Measurements from ENCODE around the gene TEX55. TPM values are rescaled to one million over a fixed set of nuclear protein-coding genes. Genes with fewer than 3 reads are reported as not detected.
A peak's percentile ranks its signal among the peaks of the same experiment; 100 is the strongest.

The TEX55 gene
- not detected for polyA plus RNA-seq (2013, experiment 1 of 2)
- polyA plus RNA-seq (2013, experiment 2 of 2) = not detected

- Histone ChIP-seq H3K4ac (ENCODE audit: low read depth in 1 of 2, low read length in 2 of 2) (no peak within 1 kb of the TSS), H3K18ac (ENCODE audit: low read depth in 1 of 2, low read length in 2 of 2) (no peak within 1 kb of the TSS)
- whole genome bisulfite sequencing = 81% methylated on average over 23 of the region's 23 CpGs
Measured at GRCh38 chr3:119145500-119146167, at the start of gene TEX55. TSS of gene TEX55 (plus strand) at chr3:119146165. CDS start at chr3:119146190, 25 bp downstream.

GRCh38 chr3:119098003-119098402, 48.0 kb upstream of the TEX55 start:
- H3K14ac ChIP-seq (ENCODE audit: low read length in 2 of 2) = no peak overlapping the region
- no peaks in the 10 kb centered on the region for H3K79me1 ChIP-seq (replicated peaks; ENCODE audit: low read length, poor library complexity, severe bottlenecking)
- no peak overlapping the region for H4K8ac ChIP-seq (ENCODE audit: low read length)
- no peak overlapping the region for H3K4me2 ChIP-seq (ENCODE audit: low read length, poor library complexity, severe bottlenecking)
- no peak overlapping the region for H2BK12ac ChIP-seq (ENCODE audit: low read length in 2 of 2)
- no peak overlapping the region for H3K9ac ChIP-seq (ENCODE audit: low read length)
- H2BK15ac ChIP-seq (ENCODE audit: low read depth, poor library complexity, severe bottlenecking) = no peak overlapping the region
- H2BK120ac ChIP-seq (ENCODE audit: low read depth, low read length) = no peak overlapping the region
- H3K4ac ChIP-seq (ENCODE audit: low read depth in 1 of 2, low read length in 2 of 2) = no peak overlapping the region
- H3K18ac ChIP-seq (ENCODE audit: low read depth in 1 of 2, low read length in 2 of 2) = no peak overlapping the region
- DNase-seq = no peak
- H3K36me3 ChIP-seq (ENCODE audit: control insufficient read depth in 1 of 2, insufficient read depth in 2 of 2, low read depth in 1 of 2, low read length in 2 of 2) = no peaks in the 10 kb centered on the region
- no peak overlapping the region for H2AK5ac ChIP-seq (ENCODE audit: low read length, severe bottlenecking)
- 94% methylated on average over 2 of the region's 3 CpGs for WGBS
- H2BK5ac ChIP-seq (ENCODE audit: low read depth, low read length, poor library complexity, severe bottlenecking) = no peak overlapping the region
- H4K91ac ChIP-seq (ENCODE audit: low read length) = no peak overlapping the region
- no peaks in the 10 kb centered on the region for H3K27me3 ChIP-seq (ENCODE audit: control insufficient read depth in 1 of 2, insufficient read depth in 1 of 2, low read length in 2 of 2)
- H3K23ac ChIP-seq (ENCODE audit: low read length in 2 of 2) = no peak overlapping the region
- no peak overlapping the region for H2AFZ ChIP-seq (ENCODE audit: low read depth, low read length)
- no peak overlapping the region for H3K4me3 ChIP-seq (ENCODE audit: insufficient read depth in 1 of 2, low read depth in 1 of 2, low read length in 2 of 2)
- H3K4me1 ChIP-seq (ENCODE audit: control insufficient read depth, insufficient read depth, low read depth, low read length) = no peaks in the 10 kb centered on the region
- H3K27ac ChIP-seq (ENCODE audit: low read length, poor library complexity, severe bottlenecking) = no peak overlapping the region
- H3K9me3 ChIP-seq (ENCODE audit: control insufficient read depth, low read length) = no peaks in the 10 kb centered on the region

More at GRCh38 chr3:119145500-119146167, at the start of gene TEX55:
- H3K14ac ChIP-seq (ENCODE audit: low read length in 2 of 2) = no peak within 1 kb of the TSS
- H3K4me1 ChIP-seq (ENCODE audit: control insufficient read depth, insufficient read depth, low read depth, low read length) = peaks cover 3% of the 10 kb centered on the region
- no peak within 1 kb of the TSS for H4K91ac ChIP-seq (ENCODE audit: low read length)
- H3K36me3 ChIP-seq (ENCODE audit: control insufficient read depth in 1 of 2, insufficient read depth in 2 of 2, low read depth in 1 of 2, low read length in 2 of 2) = no peaks in the 10 kb centered on the region
- H2BK12ac ChIP-seq (ENCODE audit: low read length in 2 of 2) = no peak within 1 kb of the TSS
- H2AK5ac ChIP-seq (ENCODE audit: low read length, severe bottlenecking) = no peak within 1 kb of the TSS
- DNase-seq = peak; percentile 39
- no peak within 1 kb of the TSS for H2BK15ac ChIP-seq (ENCODE audit: low read depth, poor library complexity, severe bottlenecking)
- no peak within 1 kb of the TSS for H3K4me3 ChIP-seq (ENCODE audit: insufficient read depth in 1 of 2, low read depth in 1 of 2, low read length in 2 of 2)
- no peaks in the 10 kb centered on the region for H3K27me3 ChIP-seq (ENCODE audit: control insufficient read depth in 1 of 2, insufficient read depth in 1 of 2, low read length in 2 of 2)
- no peak within 1 kb of the TSS for H4K8ac ChIP-seq (ENCODE audit: low read length)
- H3K27ac ChIP-seq (ENCODE audit: low read length, poor library complexity, severe bottlenecking) = no peak within 1 kb of the TSS
- no peak within 1 kb of the TSS for H2AFZ ChIP-seq (ENCODE audit: low read depth, low read length)
- no peak within 1 kb of the TSS for H2BK120ac ChIP-seq (ENCODE audit: low read depth, low read length)
- no peaks in the 10 kb centered on the region for H3K79me1 ChIP-seq (replicated peaks; ENCODE audit: low read length, poor library complexity, severe bottlenecking)
- no peak within 1 kb of the TSS for H3K4me2 ChIP-seq (ENCODE audit: low read length, poor library complexity, severe bottlenecking)
- no peak within 1 kb of the TSS for H2BK5ac ChIP-seq (ENCODE audit: low read depth, low read length, poor library complexity, severe bottlenecking)
- H3K23ac ChIP-seq (ENCODE audit: low read length in 2 of 2) = no peak within 1 kb of the TSS
- H3K9ac ChIP-seq (ENCODE audit: low read length) = no peak within 1 kb of the TSS
- H3K9me3 ChIP-seq (ENCODE audit: control insufficient read depth, low read length) = no peaks in the 10 kb centered on the region

- H3K4me3 ChIP-seq (ENCODE audit: insufficient read depth in 1 of 2, low read depth in 1 of 2, low read length in 2 of 2) = no peak overlapping the region
- H3K79me1 ChIP-seq (replicated peaks; ENCODE audit: low read length, poor library complexity, severe bottlenecking) = no peaks in the 10 kb centered on the region
- H3K9ac ChIP-seq (ENCODE audit: low read length) = no peak overlapping the region
- no peaks in the 10 kb centered on the region for H3K36me3 ChIP-seq (ENCODE audit: control insufficient read depth in 1 of 2, insufficient read depth in 2 of 2, low read depth in 1 of 2, low read length in 2 of 2)
- H3K23ac ChIP-seq (ENCODE audit: low read length in 2 of 2) = no peak overlapping the region
- no peaks in the 10 kb centered on the region for H3K4me1 ChIP-seq (ENCODE audit: control insufficient read depth, insufficient read depth, low read depth, low read length)
- H3K27ac ChIP-seq (ENCODE audit: low read length, poor library complexity, severe bottlenecking) = no peak overlapping the region
- H4K91ac ChIP-seq (ENCODE audit: low read length) = no peak overlapping the region
- no peak overlapping the region for H2BK5ac ChIP-seq (ENCODE audit: low read depth, low read length, poor library complexity, severe bottlenecking)
- H3K14ac ChIP-seq (ENCODE audit: low read length in 2 of 2) = no peak overlapping the region
- H2BK12ac ChIP-seq (ENCODE audit: low read length in 2 of 2) = no peak overlapping the region
- no peak overlapping the region for H2AFZ ChIP-seq (ENCODE audit: low read depth, low read length)
- H4K8ac ChIP-seq (ENCODE audit: low read length) = no peak overlapping the region
- DNase-seq = peak; percentile 26
- no peak overlapping the region for H2AK5ac ChIP-seq (ENCODE audit: low read length, severe bottlenecking)
- H3K18ac ChIP-seq (ENCODE audit: low read depth in 1 of 2, low read length in 2 of 2) = no peak overlapping the region
- no peaks in the 10 kb centered on the region for H3K27me3 ChIP-seq (ENCODE audit: control insufficient read depth in 1 of 2, insufficient read depth in 1 of 2, low read length in 2 of 2)
- no peak overlapping the region for H3K4me2 ChIP-seq (ENCODE audit: low read length, poor library complexity, severe bottlenecking)
- no peak overlapping the region for H2BK120ac ChIP-seq (ENCODE audit: low read depth, low read length)
- WGBS = 50% methylated on average over 2 of the region's 3 CpGs
- H2BK15ac ChIP-seq (ENCODE audit: low read depth, poor library complexity, severe bottlenecking) = no peak overlapping the region
- H3K9me3 ChIP-seq (ENCODE audit: control insufficient read depth, low read length) = no peaks in the 10 kb centered on the region
- H3K4ac ChIP-seq (ENCODE audit: low read depth in 1 of 2, low read length in 2 of 2) = no peak overlapping the region
Measured at GRCh38 chr3:119098619-119099222, 47.2 kb upstream of the TEX55 start.

GRCh38 chr3:119099785-119100184, 46.2 kb upstream of the TEX55 start:
- H3K36me3 ChIP-seq (ENCODE audit: control insufficient read depth in 1 of 2, insufficient read depth in 2 of 2, low read depth in 1 of 2, low read length in 2 of 2) = no peaks in the 10 kb centered on the region
- no peaks in the 10 kb centered on the region for H3K27me3 ChIP-seq (ENCODE audit: control insufficient read depth in 1 of 2, insufficient read depth in 1 of 2, low read length in 2 of 2)
- H2BK15ac ChIP-seq (ENCODE audit: low read depth, poor library complexity, severe bottlenecking) = no peak overlapping the region
- H2AFZ ChIP-seq (ENCODE audit: low read depth, low read length) = no peak overlapping the region
- no peak overlapping the region for H3K4me2 ChIP-seq (ENCODE audit: low read length, poor library complexity, severe bottlenecking)
- no peak for DNase-seq
- H2BK120ac ChIP-seq (ENCODE audit: low read depth, low read length) = no peak overlapping the region
- H3K18ac ChIP-seq (ENCODE audit: low read depth in 1 of 2, low read length in 2 of 2) = no peak overlapping the region
- H4K8ac ChIP-seq (ENCODE audit: low read length) = no peak overlapping the region
- no peak overlapping the region for H3K27ac ChIP-seq (ENCODE audit: low read length, poor library complexity, severe bottlenecking)
- no peak overlapping the region for H3K9ac ChIP-seq (ENCODE audit: low read length)
- no peaks in the 10 kb centered on the region for H3K4me1 ChIP-seq (ENCODE audit: control insufficient read depth, insufficient read depth, low read depth, low read length)
- no peak overlapping the region for H3K14ac ChIP-seq (ENCODE audit: low read length in 2 of 2)
- no peaks in the 10 kb centered on the region for H3K79me1 ChIP-seq (replicated peaks; ENCODE audit: low read length, poor library complexity, severe bottlenecking)
- H3K4me3 ChIP-seq (ENCODE audit: insufficient read depth in 1 of 2, low read depth in 1 of 2, low read length in 2 of 2) = no peak overlapping the region
- H3K9me3 ChIP-seq (ENCODE audit: control insufficient read depth, low read length) = no peaks in the 10 kb centered on the region
- no peak overlapping the region for H4K91ac ChIP-seq (ENCODE audit: low read length)
- no peak overlapping the region for H2AK5ac ChIP-seq (ENCODE audit: low read length, severe bottlenecking)
- H2BK12ac ChIP-seq (ENCODE audit: low read length in 2 of 2) = no peak overlapping the region
- WGBS = no CpG with 5 or more reads among the region's 2 CpGs
- H3K4ac ChIP-seq (ENCODE audit: low read depth in 1 of 2, low read length in 2 of 2) = no peak overlapping the region
- no peak overlapping the region for H3K23ac ChIP-seq (ENCODE audit: low read length in 2 of 2)
- no peak overlapping the region for H2BK5ac ChIP-seq (ENCODE audit: low read depth, low read length, poor library complexity, severe bottlenecking)
